IPS-18c (cell line): ENCODE measurements around the gene ARCN1.

ENCODE experiments used
- H3K4me3 ChIP-seq: 2 replicates; pipeline ENCODE4 v1.7.0; 2013; ENCODE audit warnings: low read depth, mild to moderate bottlenecking, low read length, moderate library complexity; ENCODE audit not compliant: insufficient read depth
- H3K9me3 ChIP-seq: one replicate; pipeline ENCODE4 v1.6.1; 2013; ENCODE audit warnings: mild to moderate bottlenecking, low read length, moderate library complexity; ENCODE audit not compliant: control insufficient read depth, insufficient read depth

The ARCN1 gene

DNA sequence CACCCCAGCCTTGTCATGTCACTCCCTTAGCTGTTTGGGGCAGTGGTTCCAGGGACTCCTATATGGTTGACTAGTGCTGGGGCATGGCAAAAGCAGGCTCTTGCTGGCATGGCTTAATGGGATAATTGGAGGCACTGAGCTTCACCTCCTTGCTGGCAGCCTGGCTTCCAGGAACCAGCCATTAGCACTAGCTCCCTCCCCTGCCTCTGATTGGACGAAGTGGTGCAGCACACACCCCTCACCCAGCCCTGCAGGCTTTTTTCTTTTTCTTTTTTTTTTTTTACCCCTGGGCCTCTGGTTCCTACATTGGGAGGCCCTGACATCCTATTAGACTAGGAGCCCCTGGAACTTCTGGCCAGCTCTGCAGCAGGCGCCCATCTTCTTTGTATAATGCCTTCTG is 53.8 kb downstream of the ARCN1 start:
- Histone ChIP-seq H3K4me3 (no peak overlapping the region), H3K9me3 (no peaks in the 10 kb centered on the region)

DNA sequence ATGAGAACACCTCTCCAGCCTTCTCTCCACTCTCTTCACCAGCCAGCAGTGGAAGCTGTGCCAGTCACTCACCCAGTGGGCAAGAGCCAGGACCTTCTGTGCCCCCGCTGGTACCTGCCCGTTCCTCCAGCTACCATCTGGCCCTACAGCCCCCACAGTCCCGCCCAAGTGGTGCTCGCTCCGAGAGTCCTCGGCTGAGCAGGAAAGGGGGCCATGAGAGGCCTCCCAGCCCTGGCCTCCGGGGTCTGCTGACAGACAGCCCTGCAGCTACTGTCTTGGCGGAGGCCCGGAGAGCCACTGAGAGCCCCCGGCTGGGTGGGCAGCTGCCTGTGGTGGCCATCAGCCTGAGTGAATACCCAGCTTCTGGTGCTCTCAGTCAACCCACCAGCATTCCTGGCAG is 55.4 kb downstream of the ARCN1 start:
- H3K9me3 ChIP-seq, result no peaks in the 10 kb centered on the region
- no peak overlapping the region for H3K4me3 ChIP-seq

DNA sequence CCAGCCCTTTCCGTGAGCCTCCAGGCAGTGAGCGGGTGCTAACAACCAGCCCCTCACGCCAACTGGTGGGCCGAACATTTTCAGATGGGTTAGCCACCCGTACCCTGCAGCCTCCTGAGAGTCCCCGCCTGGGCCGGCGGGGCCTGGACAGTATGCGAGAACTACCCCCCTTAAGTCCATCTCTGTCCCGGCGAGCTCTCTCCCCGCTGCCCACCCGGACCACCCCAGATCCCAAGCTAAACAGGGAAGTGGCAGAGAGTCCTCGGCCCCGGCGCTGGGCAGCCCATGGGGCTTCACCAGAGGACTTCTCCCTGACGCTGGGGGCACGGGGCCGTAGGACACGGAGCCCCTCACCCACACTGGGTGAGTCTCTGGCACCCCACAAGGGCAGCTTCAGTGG is 55.8 kb downstream of the ARCN1 start:
- Histone ChIP-seq H3K9me3 (no peaks in the 10 kb centered on the region), H3K4me3 (no peak overlapping the region)

DNA sequence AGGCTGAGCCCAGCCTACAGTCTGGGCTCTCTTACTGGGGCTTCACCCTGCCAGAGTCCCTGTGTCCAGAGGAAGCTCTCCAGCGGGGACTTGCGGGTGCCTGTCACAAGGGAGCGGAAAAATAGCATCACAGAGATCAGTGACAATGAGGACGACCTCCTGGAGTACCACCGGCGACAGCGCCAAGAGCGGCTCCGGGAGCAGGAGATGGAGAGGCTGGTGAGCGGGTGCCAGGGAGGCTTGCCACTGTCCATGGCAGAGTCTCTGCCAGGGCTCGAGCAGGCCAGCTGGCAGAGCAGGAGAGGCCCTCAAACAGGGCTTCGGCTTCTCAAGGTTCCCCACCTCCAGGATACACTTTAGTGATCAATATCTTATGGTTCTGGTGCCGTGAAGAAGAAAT is 56.2 kb downstream of the ARCN1 start:
- H3K4me3 ChIP-seq, result no peak overlapping the region
- no peaks in the 10 kb centered on the region for H3K9me3 ChIP-seq

DNA sequence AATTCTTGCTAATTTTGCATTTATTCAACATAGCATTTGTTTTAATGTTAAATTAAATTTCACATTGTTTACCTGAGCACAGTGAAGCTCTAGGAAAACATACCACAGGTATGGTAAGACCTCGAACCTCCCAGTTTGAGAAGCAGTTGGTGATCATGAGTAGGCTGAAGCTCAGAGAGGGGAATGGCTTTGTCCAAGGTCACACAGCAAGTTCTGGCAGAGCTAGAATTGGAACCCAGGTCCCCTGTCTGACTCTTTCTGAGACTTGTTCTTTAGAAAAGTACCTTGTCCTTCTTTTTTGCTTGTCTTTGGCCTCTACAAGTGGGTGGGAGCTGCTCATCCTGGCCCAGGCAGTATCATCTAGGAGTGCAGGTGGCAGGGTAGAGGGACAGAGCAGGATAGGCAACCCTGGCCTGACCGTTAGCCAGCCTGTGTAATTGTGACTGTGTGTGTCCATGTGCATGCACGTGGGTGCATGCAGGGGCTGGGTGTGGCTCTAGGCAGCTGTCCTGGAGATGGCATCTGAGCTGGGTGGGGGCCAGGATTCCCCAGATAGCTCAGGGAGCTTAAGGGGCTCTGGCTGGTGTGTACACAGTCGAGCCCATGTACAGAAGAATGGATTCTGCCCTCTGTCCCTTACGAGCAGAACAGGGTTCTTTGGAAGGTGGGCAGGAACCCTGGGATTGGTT is 56.8 kb downstream of the ARCN1 start:
- no peaks in the 10 kb centered on the region for H3K9me3 ChIP-seq
- H3K4me3 ChIP-seq, result no peak overlapping the region

DNA sequence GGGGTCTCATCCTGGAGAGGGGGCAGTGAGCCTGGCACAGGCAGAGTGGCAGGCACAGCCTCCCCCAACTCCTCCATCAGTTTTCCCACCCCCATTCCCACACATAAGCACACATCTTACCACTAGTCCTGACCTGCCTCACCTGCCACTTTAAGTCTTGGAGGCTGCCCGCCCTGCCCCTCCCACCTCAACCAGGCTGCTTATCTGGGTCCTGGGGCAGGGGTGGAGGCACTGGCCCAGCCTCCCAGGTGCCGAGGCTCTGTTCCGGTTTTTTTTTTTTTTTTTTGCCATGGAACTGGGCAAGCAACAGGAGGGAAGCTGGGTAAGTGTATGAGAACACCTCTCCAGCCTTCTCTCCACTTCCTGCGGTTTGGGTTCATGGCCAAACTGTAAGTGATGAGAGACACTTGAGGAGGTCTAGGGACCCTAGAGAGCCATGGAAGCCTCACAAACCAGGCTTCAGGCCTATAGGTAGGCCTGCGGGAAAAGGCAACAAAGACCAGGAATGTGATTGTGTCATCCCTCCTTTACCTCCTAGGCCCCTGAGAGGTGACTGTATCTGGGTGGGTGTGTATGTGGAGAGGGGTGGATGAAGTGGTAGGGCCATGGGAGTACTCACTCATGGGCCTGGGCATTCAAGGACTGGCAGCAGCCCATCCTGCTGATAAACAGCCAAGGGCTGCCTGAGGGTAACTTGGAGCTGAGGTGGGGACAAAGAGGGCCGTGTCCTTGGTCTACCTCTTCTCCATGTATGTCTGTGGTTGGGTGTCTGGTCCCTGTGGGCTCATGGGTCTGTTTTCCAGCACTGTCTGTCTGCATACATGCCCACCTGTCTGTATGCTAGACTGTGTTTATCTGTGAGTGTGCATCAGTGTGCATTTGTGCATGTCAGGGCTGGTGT is 57.8 kb downstream of the ARCN1 start:
- Histone ChIP-seq H3K9me3 (no peaks in the 10 kb centered on the region), H3K4me3 (no peak overlapping the region)

DNA sequence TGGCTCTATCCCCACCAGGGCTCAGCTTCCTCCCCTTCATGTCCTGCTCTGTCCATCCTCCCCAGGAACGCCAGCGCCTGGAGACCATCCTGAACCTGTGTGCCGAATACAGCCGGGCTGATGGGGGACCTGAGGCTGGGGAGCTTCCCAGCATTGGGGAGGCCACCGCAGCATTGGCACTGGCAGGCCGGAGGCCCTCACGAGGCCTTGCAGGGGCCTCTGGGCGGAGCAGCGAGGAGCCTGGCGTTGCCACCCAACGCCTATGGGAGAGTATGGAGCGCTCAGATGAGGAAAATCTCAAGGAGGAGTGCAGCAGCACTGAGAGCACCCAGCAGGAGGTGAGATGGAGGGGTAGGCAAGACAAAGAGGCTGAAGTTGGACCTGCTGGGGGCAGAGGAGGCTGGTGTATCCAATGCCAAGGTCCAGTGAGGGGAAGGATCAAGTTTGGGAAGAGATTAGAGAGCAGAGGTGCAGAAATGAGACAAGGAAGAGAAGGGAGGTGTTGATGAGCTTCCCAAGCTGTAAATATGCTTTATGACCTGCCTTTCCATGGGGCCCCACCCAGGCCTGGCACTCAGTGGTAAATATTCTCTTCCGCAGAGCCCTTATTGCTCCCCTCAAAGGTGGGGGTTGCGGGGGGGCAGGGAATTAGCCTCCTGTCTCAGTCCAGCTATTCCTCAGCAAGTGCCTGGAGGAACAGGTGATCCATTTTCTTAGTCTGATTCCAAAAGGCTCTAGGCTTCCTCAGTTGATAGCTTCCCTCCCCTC is 59.1 kb downstream of the ARCN1 start:
- Histone ChIP-seq H3K4me3 (no peak overlapping the region), H3K9me3 (no peaks in the 10 kb centered on the region)

DNA sequence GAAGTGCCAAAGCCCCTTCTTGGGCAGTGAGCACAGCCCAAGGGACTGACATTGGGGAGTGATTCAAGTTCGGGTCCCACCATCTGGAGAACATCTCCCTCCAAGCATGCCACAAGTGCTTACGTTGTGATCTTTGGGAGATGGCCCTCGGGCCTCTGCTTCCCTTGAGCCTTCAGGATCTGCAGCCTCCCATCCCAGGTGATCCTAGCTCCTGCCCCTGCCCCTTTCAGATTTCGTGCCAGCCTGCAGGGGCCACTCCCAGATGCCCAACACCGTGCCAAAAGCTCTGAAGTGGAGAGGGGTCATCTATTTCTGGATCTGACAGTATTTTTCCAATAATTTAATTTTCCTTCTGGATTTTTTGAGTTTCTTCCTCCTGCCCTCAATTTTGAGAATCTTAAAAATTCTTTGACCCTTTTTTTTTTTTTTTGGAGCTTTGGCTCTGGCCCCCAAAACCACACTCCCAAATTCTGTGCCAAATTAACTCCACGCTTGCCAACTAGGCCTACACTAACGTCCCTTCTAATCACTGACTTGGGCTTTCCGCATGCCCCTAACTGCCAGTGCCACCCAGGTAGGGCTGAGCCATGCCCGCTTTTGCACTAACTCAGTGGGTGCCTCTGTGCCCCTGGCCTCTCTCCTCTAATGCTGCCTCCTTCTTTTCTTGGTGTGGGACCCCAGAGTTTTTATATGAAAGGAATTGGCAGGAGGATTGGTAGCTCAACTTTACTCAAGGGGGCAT is 60.5 kb downstream of the ARCN1 start:
- no peaks in the 10 kb centered on the region for H3K9me3 ChIP-seq
- H3K4me3 ChIP-seq, result no peak overlapping the region

DNA sequence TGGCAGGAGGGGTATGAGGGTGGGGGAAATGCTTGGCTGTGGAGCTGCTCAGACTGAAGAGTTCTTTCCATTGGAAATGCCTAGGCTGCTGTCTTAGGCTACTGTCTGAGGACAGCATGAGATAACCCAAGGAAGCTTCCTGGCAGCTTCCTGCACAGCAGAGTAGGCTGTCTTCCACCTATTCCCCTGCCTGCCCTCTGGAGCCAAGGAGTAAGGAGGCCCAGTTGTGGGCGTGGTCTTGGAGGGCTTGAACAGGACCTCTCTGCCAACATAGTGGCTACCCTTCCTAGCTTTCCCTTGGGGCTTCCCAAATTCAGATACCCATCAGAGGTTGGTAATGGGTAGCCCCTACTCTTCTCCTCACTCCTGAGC is 61.1 kb downstream of the ARCN1 start:
- Histone ChIP-seq H3K9me3 (no peaks in the 10 kb centered on the region), H3K4me3 (no peak overlapping the region)

DNA sequence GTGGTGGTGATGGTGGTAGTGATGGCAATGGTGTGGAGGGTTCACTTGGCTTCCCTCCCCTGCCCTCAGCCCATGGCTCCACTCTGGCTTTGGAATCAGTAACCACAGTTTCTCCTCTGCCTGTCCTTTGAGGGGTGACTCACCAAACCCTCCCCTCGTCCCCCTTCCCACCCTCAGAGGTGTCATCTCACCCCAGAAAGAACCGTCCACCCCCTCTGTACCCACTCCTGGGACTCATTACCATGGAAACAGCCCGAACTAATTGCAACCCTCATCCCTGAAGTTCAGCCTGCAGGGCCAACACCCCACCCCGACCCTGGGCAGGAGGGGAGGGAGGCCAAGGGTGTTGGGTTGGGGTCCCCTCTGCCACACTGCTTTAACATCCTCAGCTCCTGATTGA is 61.8 kb downstream of the ARCN1 start:
- Histone ChIP-seq H3K9me3 (no peaks in the 10 kb centered on the region), H3K4me3 (peak overlapping the region; percentile 71; the same call in 1 of the 2 replicates)

DNA sequence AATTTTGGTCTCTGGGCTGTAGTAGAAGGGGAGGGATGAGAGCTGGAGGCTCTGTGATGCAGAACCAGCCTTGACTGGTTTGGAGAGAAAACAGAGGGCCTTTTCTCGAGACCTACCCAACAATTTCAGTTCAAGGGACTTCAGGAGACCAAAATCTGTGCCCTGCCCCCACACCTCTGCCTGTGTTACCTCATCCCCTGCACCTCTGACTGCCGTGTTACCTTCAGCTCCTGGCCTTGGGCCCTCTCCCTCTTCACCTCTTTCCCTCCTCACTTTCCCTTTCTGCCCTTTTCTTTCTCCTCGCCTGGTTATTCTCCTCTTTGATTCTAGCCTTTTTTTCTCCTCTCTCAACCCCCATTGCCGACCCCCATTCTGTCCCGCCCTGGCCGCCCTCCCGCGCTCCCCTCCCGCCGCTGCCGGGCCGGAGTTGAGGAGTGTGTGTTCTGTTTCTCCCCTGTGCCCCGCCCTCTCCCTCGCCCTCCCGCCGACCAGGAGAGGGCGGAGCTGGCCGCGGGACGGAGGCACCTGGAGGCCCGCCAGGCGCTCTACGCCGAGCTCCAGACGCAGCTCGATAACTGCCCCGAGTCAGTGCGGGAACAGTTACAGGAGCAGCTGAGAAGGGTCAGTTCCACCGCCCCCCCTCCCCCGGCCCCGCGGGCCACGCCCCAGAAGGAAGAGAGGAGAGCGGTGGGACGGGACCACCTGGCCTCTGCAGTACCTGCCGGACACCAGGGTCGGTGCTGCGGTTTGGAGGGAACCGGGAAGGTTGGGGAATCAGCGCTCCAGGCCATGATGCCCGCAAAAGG is 62.4 kb downstream of the ARCN1 start:
- peak overlapping the region; percentile 71 for H3K4me3 ChIP-seq
- no peaks in the 10 kb centered on the region for H3K9me3 ChIP-seq

DNA sequence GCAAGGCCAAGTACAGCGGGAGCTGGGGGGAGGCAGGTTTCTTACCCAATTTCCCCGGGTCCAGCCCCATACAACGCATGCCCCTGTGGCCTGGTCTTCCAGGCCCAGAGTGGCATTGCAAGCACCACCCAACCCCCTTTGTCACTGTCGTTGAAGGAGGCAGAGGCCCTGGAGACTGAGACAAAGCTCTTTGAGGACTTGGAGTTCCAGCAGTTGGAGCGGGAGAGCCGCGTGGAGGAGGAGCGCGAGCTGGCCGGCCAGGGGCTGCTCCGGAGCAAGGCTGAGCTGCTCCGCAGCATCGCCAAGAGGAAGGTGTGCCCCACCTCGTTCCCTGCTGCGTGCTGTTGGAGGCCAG is 63.0 kb downstream of the ARCN1 start:
- Histone ChIP-seq H3K9me3 (no peaks in the 10 kb centered on the region), H3K4me3 (peak overlapping the region; percentile 71)

DNA sequence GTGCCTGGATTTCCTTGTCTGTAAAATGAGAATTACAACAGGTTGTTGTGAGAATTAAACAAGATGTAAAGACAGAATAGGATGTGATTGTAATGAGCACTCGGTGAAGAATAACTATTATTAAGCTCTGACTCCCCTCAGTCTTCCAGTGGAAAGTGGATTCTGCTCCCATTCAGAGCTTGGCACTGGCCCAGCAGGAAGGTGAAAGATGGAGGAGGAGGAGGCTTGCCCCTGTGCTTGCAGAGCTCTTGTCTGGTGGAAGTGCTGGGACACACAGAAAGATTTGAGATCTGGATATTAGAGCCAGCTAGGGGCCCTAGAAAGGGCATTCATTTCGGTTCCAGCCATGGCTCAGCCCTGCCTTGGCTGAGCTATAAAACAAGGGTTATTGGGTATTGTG is 63.4 kb downstream of the ARCN1 start:
- H3K4me3 ChIP-seq, result peak overlapping the region; percentile 71
- no peaks in the 10 kb centered on the region for H3K9me3 ChIP-seq

DNA sequence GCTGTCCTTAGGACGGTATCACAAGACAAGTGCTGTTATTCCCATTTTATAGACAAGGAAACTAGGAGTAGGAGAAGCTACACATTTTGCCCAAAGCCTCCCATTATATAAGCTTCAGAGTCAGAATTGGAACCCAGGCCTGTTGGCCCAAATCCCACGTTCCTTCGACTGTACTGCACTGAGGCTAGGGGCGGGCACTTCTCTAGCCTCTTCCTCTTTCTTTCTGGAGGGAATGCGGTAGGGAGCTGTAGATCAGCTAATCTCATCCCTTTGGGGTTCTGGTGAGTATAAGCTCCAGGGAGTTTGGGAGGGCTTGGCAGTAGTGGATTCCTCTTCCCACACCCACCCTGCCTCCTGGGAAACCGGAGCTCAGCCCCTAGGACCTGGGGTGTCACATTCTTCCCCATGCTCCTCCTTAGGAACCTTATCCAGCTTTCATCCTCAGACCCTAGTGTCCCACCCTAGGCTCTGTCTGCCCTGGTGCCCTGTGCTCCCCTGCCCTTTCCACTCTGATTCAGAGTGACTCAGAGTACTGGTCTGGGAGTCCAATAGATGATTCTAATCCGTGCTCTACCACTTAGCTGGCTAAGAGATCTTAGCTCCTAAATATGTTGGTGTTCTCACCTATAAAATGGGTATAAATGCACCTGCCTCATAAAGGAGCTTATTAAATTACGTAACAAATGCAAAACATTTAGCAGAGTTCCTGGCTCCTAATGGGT is 64.5 kb downstream of the ARCN1 start:
- Histone ChIP-seq H3K4me3 (no peak overlapping the region; the same call in 1 of the 2 replicates), H3K9me3 (no peaks in the 10 kb centered on the region)

DNA sequence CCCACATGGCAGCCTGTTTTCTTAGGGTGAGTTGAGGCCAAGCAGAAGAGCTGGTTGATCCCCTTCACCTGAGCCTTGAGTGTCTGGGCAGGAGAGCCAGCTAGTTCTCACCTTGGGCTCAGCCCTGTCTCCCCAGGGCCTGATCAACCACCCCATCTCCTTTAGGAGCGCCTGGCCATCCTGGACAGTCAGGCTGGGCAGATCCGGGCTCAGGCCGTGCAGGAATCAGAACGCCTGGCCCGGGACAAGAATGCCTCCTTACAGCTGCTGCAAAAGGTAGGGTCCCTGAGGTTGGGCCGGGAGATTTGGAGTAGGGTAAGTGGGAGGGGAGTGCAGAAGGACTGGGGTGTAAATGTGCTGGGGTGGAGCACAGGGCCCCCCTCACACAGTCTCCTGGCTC is 66.5 kb downstream of the ARCN1 start:
- Histone ChIP-seq H3K9me3 (no peaks in the 10 kb centered on the region), H3K4me3 (no peak overlapping the region)

DNA sequence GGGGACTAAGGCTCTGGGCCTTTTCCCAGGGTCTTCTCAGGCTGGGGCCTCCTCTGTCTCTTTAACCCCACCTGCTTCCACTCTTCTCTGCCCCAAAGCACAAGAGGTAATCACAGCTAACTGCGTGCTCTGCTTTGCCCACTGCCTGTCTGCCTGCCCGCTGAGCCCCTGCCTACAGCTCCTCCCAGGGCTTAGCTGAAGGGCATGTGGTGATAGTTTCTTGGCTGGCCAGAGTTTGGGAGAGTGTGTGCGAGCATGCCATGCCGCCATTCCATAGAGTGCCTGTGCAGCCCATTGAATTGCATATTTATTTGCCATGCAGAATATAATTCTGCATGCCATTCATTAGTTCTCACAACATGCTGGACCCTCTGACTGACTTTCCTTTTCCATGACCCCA is 67.7 kb downstream of the ARCN1 start:
- no peaks in the 10 kb centered on the region for H3K9me3 ChIP-seq
- H3K4me3 ChIP-seq, result no peak overlapping the region
